Heart right ventricle (tissue), 16 donors: ENCODE results near the gene NFIC. TPM values are rescaled to one million over a fixed set of nuclear protein-coding genes. Genes with fewer than 3 reads are reported as not detected.

Experiments
- ATAC-seq, 8 donors: fragments of 200-7000 bp; cut with Tn5 transposase; one replicate each; pipeline ENCODE4 v1.9.1; 2020; ENCODE audit warnings: mild to moderate bottlenecking in 8 of 8, moderate library complexity in 8 of 8, moderate number of reproducible peaks in 1 of 8
- DNase-seq, 2 donors: peaks; one replicate each; pipeline ENCODE4 v3.0.0-alpha.2; 2020
- H3K27ac ChIP-seq, 10 donors: fragments of 200-600 bp; sonication (generic) in 2 of 10; one replicate each; pipeline versions ENCODE4 v1.5.0 to v1.8.0; 2020 to 2022; ENCODE audit warnings: mild to moderate bottlenecking in 3 of 10
- H3K27me3 ChIP-seq, 7 donors: fragments of 200-600 bp; one replicate each; pipeline ENCODE4 v1.8.0; 2021 to 2022; ENCODE audit warnings: mild to moderate bottlenecking in 2 of 7
- H3K36me3 ChIP-seq, 9 donors: fragments of 200-600 bp; sonication (generic) in 1 of 9; one replicate each; pipeline versions ENCODE4 v1.5.0 to v1.8.0; 2020 to 2022; ENCODE audit warnings: mild to moderate bottlenecking in 2 of 9
- H3K4me1 ChIP-seq, 9 donors: fragments of 200-600 bp; sonication (generic) in 1 of 9; one replicate each; pipeline versions ENCODE4 v1.5.0 to v1.8.0; 2020 to 2022; ENCODE audit warnings: mild to moderate bottlenecking in 4 of 9
- H3K4me3 ChIP-seq, 10 donors: fragments of 200-600 bp; sonication (generic) in 2 of 10; one replicate each; pipeline versions ENCODE4 v1.5.0 to v1.8.0; 2020 to 2022; ENCODE audit warnings: mild to moderate bottlenecking in 7 of 10, moderate library complexity in 2 of 10
- H3K9me3 ChIP-seq, 11 donors: fragments of 200-600 bp in 10 of 11; sonication (generic) in 2 of 11; one replicate each; pipeline versions ENCODE4 v1.5.0 to v1.8.0; 2013 to 2022; ENCODE audit warnings: mild to moderate bottlenecking in 2 of 11, control low read depth in 1 of 11, moderate library complexity in 1 of 11
- WGBS, 2 donors: extraction: QIAGEN DNeasy Blood & Tissue Kit; methylation state at CpG; one replicate each; pipeline ENCODE4 v1.1.7; 2013; ENCODE audit warnings: inconsistent platforms in 1 of 2; 5-methylcytosine and 5-hydroxymethylcytosine counted together
- intact Hi-C, 10 donors: fragments of 100-400 bp; cut with DNase I; formaldehyde crosslinking; loops; one replicate each; pipeline versions ENCODE4 v1.11.1 to v1.14.2; 2022
- polyA plus RNA-seq, 2 donors: library from polyadenylated mRNA; stranded (reverse); fragments of 200-250 nt; gene quantifications; one replicate each; pipeline ENCODE4 v1.2.3, GENCODE V29; 2013
- total RNA-seq, 10 donors: library from RNA; stranded (reverse); fragmentation: NEBNext Ultra II Directional in 3 of 10; extraction: Animal tissue kit (Norgen Biotek cat#: 25700) in 3 of 10; gene quantifications; one replicate each; pipeline versions ENCODE4 v1.2.1 to v1.2.4, GENCODE V29; 2021 to 2023
- TF ChIP-seq, protein P1 (sequence below), 9 donors: fragments of 200-600 bp; sonication (generic) in 2 of 9; IDR thresholded peaks; one replicate each; pipeline versions ENCODE4 v1.5.0 to v1.8.0; 2021 to 2022; ENCODE audit warnings: antibody characterized with exemption in 9 of 9, mild to moderate bottlenecking in 5 of 9, moderate library complexity in 1 of 9
- donor health status: Arrhythmogenic right ventricular cardiomyopathy.
- donor health status: ischemic (EF 13 %, LVEDD 7.1; RV severe dilation, severe dysfunction).
- donor health status: healthy with polysubstance abuse.
- donor health status: DM: no; HTN: yes; CAD: no.
- donor health status: DM: no; HTN: no; CAD: no.
- donor health status: ischemic (EF 25% LVEDD 6.9; RV normal size, moderate dysfunction).
- donor health status: ischemic (EF 25% LVEDD 5.7; RV mildly dilated, moderate dysfunction).
- donor health status: healthy.
- donor health status: DM: yes; HTN: yes; CAD: no.
- donor health status: Ischemic cardiomyopathy.
- donor health status: ischemic (EF 35%, LVEDD 5.7; RV mildly dilated, moderate dysfunction).
- donor health status: nonischemic (EF 11% LVEDD 7.7; RV severe dilation, severe dysfunction).
- donor health status: DM: yes; HTN: yes; CAD: no.
- donor health status: PGD.
- donor health status: ischemic (EF 29% LVEDD 5.4; RV normal size, mild dysfunction).
- donor health status: nonischemic (EF 23%, LVEDD 6.1; RV moderate dilation, normal function).

The NFIC gene
- total and polyA plus RNA-seq, 12 donors: 52.3 to 217 (median 157) TPM

DNA sequence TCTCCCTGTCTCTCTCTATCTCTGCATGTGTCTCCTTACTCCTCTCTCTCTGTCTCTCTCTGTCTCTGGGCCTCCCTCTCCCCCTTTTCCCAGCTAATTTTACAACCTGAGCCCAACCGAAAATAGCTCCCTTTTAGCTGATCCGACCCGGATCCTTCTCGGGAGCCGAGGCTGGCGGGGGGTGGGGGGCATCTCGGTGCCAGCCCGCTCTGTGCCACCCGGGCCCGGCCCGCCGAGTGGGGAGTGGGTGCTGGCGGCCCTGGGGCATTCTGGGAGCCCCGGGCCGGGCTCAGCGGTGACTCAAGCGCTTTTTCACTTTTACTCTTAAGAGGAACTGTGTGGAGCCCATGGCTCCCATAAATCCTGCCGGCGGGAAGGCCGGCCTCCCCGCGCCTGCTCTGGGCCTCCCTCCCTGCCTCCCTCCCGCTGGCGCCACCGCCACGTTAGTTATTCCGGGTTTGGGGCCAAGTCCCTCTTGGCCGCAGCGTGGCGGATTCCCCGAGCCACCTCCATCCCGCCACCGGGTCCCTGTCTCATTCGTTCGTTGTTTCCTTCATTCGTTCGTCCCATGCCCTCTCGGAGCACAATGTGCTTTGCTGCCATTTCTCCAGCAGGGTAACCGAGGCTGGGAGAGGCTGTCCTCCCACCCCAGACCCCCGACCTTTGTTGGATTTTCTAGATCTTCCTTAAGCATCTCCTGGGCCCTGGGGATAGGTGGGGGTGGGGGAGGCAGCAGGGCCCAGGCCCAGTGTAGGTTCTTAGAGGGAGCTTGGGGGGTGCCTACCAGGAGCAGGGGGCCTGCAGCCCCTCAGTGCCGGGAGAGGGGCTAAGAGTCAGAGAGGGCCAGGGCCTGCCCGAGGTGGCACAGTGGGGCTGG lies 3.2 kb downstream of the NFIC start:
- H3K4me1 ChIP-seq: peaks cover 27 to 76% (median 53%) of the 10 kb centered on the region in 9 donors

DNA sequence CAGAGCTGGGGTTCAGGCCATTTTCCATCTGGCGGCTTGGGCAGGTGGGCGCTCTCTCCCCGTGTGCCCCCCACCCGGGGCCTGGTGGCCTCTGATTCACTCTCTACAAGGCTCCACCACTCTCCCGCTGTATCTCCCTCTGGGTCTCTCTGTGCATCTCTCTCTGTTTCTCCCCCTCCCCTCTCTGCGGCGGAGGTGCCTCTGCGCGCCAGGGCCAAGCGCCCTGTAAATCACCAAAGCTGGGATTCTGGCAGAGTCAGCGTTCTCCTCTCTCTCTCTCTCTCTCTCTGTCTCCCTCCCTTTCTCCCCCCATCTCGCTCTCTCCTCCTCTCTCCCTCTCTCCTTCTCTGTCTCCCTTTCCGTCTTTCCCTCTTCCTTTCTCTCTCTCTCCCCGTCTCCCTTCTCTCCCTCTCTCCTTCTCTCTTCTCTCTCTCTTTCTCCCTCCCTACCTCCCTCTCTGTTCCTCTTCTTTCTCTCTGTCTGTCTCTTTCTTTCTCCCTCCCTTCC lies 3.9 kb downstream of the NFIC start:
- Histone ChIP-seq H3K36me3 (peaks cover 0 to 14% (median 0%) of the 10 kb centered on the region in 9 donors), H3K4me3 (peak overlapping the region in 9 of 10 donors; percentile 78 to 95 (median 84)), H3K27ac (peak overlapping the region; percentile 64 to 100 (median 98)), H3K4me1 (peaks cover 33 to 77% (median 55%) of the 10 kb centered on the region in 9 donors), H3K27me3 (no peaks in the 10 kb centered on the region), H3K9me3 (no peaks in the 10 kb centered on the region)
- TF ChIP-seq, protein P1, sequence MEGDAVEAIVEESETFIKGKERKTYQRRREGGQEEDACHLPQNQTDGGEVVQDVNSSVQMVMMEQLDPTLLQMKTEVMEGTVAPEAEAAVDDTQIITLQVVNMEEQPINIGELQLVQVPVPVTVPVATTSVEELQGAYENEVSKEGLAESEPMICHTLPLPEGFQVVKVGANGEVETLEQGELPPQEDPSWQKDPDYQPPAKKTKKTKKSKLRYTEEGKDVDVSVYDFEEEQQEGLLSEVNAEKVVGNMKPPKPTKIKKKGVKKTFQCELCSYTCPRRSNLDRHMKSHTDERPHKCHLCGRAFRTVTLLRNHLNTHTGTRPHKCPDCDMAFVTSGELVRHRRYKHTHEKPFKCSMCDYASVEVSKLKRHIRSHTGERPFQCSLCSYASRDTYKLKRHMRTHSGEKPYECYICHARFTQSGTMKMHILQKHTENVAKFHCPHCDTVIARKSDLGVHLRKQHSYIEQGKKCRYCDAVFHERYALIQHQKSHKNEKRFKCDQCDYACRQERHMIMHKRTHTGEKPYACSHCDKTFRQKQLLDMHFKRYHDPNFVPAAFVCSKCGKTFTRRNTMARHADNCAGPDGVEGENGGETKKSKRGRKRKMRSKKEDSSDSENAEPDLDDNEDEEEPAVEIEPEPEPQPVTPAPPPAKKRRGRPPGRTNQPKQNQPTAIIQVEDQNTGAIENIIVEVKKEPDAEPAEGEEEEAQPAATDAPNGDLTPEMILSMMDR (IDR thresholded peaks at IDR 0.05): no peak
- intact Hi-C loops: no loop called here
- ATAC-seq: no peak
- WGBS, 2 donors: 44 to 51% methylated on average over 14 of the region's 14 CpGs
- DNase-seq: no peak

More for the DNA sequence above, 3.2 kb downstream of the NFIC start:
- ATAC-seq (peak; percentile 4 to 60 (median 16)), DNase-seq (peak in 1 of 2 donors; percentile 72)
- no peaks in the 10 kb centered on the region for H3K9me3 ChIP-seq
- peak overlapping the region in 9 of 10 donors; percentile 78 to 95 (median 84) for H3K4me3 ChIP-seq
- H3K27me3 ChIP-seq: no peaks in the 10 kb centered on the region
- intact Hi-C loops: loop anchor here in 2 of 10 donors (5.0 kb wide), 2 partner anchors 33 to 38 kb away; no protein-coding TSS in a partner anchor
- TF ChIP-seq, protein P1 (IDR thresholded peaks at IDR 0.05): no peak
- peaks cover 0 to 14% (median 0%) of the 10 kb centered on the region in 9 donors for H3K36me3 ChIP-seq
- H3K27ac ChIP-seq: peak overlapping the region; percentile 64 to 100 (median 98)
- WGBS, 2 donors: 24 to 31% methylated on average over 42 of the region's 42 CpGs

DNA sequence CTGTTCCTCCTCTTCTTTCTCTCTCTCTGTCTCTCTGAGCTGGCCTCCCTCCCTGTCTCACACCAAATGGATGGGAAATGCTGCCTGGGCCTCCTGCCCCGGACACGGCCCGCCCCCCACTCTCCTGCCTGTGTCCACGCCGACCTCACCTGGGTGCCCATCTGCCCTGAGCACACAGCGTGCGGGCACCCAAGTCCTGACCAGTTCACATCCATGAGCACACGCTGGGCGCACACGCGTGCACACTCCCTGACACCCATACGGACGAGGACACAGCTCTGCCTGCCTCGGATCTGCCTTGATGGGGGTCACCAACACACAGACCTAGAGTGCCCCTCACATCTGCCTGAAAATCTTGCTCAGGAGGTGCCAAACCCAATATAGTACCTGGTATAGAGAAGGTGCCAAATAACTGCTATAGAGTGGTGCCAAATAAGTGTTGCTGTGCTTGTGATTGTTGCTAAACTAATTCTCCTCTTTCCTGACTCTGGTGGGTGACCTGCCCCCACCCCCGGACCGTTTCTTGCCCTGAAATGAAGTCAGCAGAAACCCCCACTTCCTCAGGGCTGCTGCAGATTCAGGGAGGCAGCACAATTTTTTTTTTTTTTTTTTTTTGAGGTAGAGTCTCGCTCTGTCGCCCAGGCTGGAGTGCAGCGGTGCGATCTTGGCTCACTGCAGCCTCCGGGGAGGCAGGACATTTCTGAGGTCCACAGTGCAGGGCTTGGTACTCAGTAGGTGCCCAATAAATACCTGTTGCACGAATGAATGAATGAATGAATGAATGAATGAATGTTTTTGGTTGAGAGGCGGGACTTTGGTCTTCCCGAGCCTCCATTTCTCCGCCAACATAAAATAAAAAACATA lies 4.6 kb downstream of the NFIC start:
- ATAC-seq: no peak
- Histone ChIP-seq H3K4me3 (peak overlapping the region in 2 of 10 donors; percentile 82 to 95), H3K27me3 (no peaks in the 10 kb centered on the region), H3K9me3 (no peaks in the 10 kb centered on the region), H3K4me1 (peaks cover 30 to 78% (median 55%) of the 10 kb centered on the region in 9 donors), H3K36me3 (peaks cover 0 to 14% (median 0%) of the 10 kb centered on the region in 9 donors), H3K27ac (peak overlapping the region in 9 of 10 donors; percentile 64 to 100 (median 97))
- DNase-seq: no peak
- 69 to 70% methylated on average over 25 of the region's 25 CpGs for WGBS, 2 donors
- intact Hi-C loops: no loop called here
- TF ChIP-seq, protein P1 (IDR thresholded peaks at IDR 0.05): no peak

DNA sequence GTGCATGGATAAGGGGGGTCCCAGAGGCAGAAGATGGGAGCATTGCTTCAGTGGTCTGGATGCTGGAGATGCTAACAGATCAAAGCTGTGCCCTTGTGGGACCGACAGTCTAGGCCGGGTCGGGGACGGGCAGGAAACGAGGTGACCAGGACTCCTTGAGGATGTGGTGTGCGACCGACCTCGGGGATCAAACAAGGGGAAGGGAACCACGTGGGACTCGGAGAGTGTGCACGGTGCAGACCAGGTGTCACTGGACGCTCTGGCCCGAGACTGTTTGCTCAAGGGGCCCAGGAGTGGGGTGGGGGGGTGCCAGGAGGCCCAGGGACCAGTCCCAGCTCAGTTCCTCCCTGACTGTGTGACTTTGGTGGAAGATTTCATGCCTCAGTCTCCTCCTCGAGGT lies 6.0 kb downstream of the NFIC start:
- intact Hi-C loops: no loop called here
- no peaks in the 10 kb centered on the region for H3K27me3 ChIP-seq
- DNase-seq (no peak), ATAC-seq (no peak)
- peak overlapping the region in 5 of 10 donors; percentile 7 to 93 (median 43) for H3K27ac ChIP-seq
- H3K4me1 ChIP-seq: peaks cover 29 to 88% (median 61%) of the 10 kb centered on the region in 9 donors
- no peaks in the 10 kb centered on the region for H3K9me3 ChIP-seq
- WGBS, 2 donors: 51 to 58% methylated on average over 10 to 14 of the region's 14 CpGs
- H3K36me3 ChIP-seq: peaks cover 0 to 14% (median 0%) of the 10 kb centered on the region in 9 donors
- no peak overlapping the region for H3K4me3 ChIP-seq
- TF ChIP-seq, protein P1 (IDR thresholded peaks at IDR 0.05): no peak
